GM23338 (cell line): ENCODE data around the gene MTCL1. TPM values are rescaled to one million over a fixed set of nuclear protein-coding genes. Genes with fewer than 3 reads are reported as not detected.

ENCODE experiments used
- ATAC-seq: fragments of 200-7000 bp; cut with Tn5 transposase; 3 replicates; pipeline ENCODE4 v1.9.1; 2020
- DNase-seq: peaks from one replicate; pipeline ENCODE4 v3.0.0-alpha.2; 2015; ENCODE audit warnings: low spot score
- H2AFZ ChIP-seq: fragments of 200-600 bp; sonication (generic); 2 replicates; pipeline ENCODE4 v1.8.0; 2016; ENCODE audit warnings: antibody characterized with exemption, mild to moderate bottlenecking, moderate library complexity
- H3F3A ChIP-seq: fragments of 200-600 bp; sonication (generic); replicated peaks from 2 replicates; pipeline ENCODE4 v1.8.0; 2017; ENCODE audit warnings: antibody characterized with exemption, mixed run types, low read depth
- H3K27ac ChIP-seq: fragments of 200-600 bp; sonication (generic); 2 replicates; pipeline ENCODE4 v1.6.1; 2016; ENCODE audit warnings: low read depth
- H3K27me3 ChIP-seq: fragments of 200-600 bp; sonication (generic); 2 replicates; pipeline ENCODE4 v1.8.0; 2016; ENCODE audit warnings: mild to moderate bottlenecking, mixed run types, moderate library complexity; ENCODE audit not compliant: insufficient read depth
- H3K36me3 ChIP-seq: fragments of 200-600 bp; sonication (generic); 2 replicates; pipeline ENCODE4 v1.8.0; 2016; ENCODE audit warnings: mild to moderate bottlenecking; ENCODE audit not compliant: insufficient read depth
- H3K4me1 ChIP-seq: fragments of 200-600 bp; sonication (generic); 2 replicates; pipeline ENCODE4 v1.8.0; 2016; ENCODE audit warnings: mild to moderate bottlenecking, moderate library complexity; ENCODE audit not compliant: insufficient read depth
- H3K4me2 ChIP-seq: fragments of 200-600 bp; sonication (generic); 2 replicates; pipeline ENCODE4 v1.7.1; 2017; ENCODE audit warnings: mixed run types
- H3K4me3 ChIP-seq: fragments of 200-600 bp; sonication (generic); 2 replicates; pipeline ENCODE4 v1.6.1; 2016; ENCODE audit warnings: mixed run types
- H3K79me2 ChIP-seq: fragments of 200-600 bp; sonication (generic); replicated peaks from 2 replicates; pipeline ENCODE4 v1.8.0; 2017; ENCODE audit warnings: mild to moderate bottlenecking; ENCODE audit not compliant: insufficient read depth
- H3K9me2 ChIP-seq: fragments of 200-600 bp; sonication (generic); 2 replicates; pipeline ENCODE4 v1.8.0; 2017; ENCODE audit not compliant: insufficient read depth
- H4K20me1 ChIP-seq: fragments of 200-600 bp; sonication (generic); replicated peaks from 2 replicates; pipeline ENCODE4 v1.8.0; 2017; ENCODE audit warnings: mild to moderate bottlenecking; ENCODE audit not compliant: insufficient read depth
- H3K27ac Mint-ChIP-seq: 2 replicates; pipeline ENCODE4 v1.8.0; 2020; ENCODE audit warnings: inconsistent platforms, mild to moderate bottlenecking, moderate library complexity, mixed read lengths
- H3K27me3 Mint-ChIP-seq: 3 replicates; pipeline ENCODE4 v1.8.0; 2022; ENCODE audit warnings: low read depth, mild to moderate bottlenecking, moderate library complexity, mixed read lengths, inconsistent platforms; ENCODE audit not compliant: insufficient read depth, poor library complexity
- H3K36me3 Mint-ChIP-seq: 3 replicates; pipeline ENCODE4 v1.8.0; 2021; ENCODE audit warnings: low read depth, mild to moderate bottlenecking, inconsistent platforms, moderate library complexity, mixed read lengths
- H3K4me1 Mint-ChIP-seq: 3 replicates; pipeline ENCODE4 v1.8.0; 2020; ENCODE audit warnings: mild to moderate bottlenecking, inconsistent platforms, mixed read lengths
- H3K4me3 Mint-ChIP-seq: 3 replicates; pipeline ENCODE4 v1.8.0; 2021; ENCODE audit warnings: moderate library complexity, mild to moderate bottlenecking, inconsistent platforms, mixed read lengths
- H3K9me3 Mint-ChIP-seq: 3 replicates; pipeline ENCODE4 v1.8.0; 2020; ENCODE audit warnings: moderate library complexity, mild to moderate bottlenecking, inconsistent platforms, mixed read lengths
- CREB1 ChIP-seq: fragments of 250-450 bp; sonication (Bioruptor Pico); IDR thresholded peaks from 2 replicates; pipeline ENCODE4 v1.5.0; 2020; ENCODE audit warnings: low read depth, mild to moderate bottlenecking, moderate library complexity
- CTCF ChIP-seq, 2 experiments: fragments of 200-600 bp in 1 of 2; sonication (generic) in 1 of 2; conservative IDR thresholded peaks; 2 replicates each; pipeline versions ENCODE4 v1.5.1 to v1.6.1; 2016 to 2017; ENCODE audit warnings: antibody characterized with exemption in 2 of 2, low read depth in 2 of 2, mild to moderate bottlenecking in 2 of 2, moderate library complexity in 1 of 2
- ETS1 ChIP-seq: IDR thresholded peaks from 2 replicates; pipeline ENCODE4 v1.6.1; 2016; ENCODE audit warnings: antibody characterized with exemption
- EZH2 ChIP-seq: fragments of 200-600 bp; sonication (generic); IDR thresholded peaks from one replicate; pipeline ENCODE4 v1.8.0; 2017; ENCODE audit warnings: antibody characterized with exemption, mild to moderate bottlenecking, low read depth; ENCODE audit not compliant: unreplicated experiment
- EZH2phosphoT487 ChIP-seq: fragments of 200-600 bp; sonication (generic); IDR thresholded peaks from one replicate; pipeline ENCODE4 v1.8.1; 2018; ENCODE audit warnings: antibody characterized with exemption; ENCODE audit not compliant: unreplicated experiment
- JUNB ChIP-seq: IDR thresholded peaks from one replicate; pipeline ENCODE4 v1.6.1; 2016; ENCODE audit warnings: antibody characterized with exemption; ENCODE audit not compliant: unreplicated experiment
- NANOG ChIP-seq: IDR thresholded peaks from 2 replicates; pipeline ENCODE4 v1.6.1; 2016; ENCODE audit warnings: antibody characterized with exemption, borderline replicate concordance
- POLR2AphosphoS5 ChIP-seq: IDR thresholded peaks from 2 replicates; pipeline ENCODE4 v1.6.1; 2016; ENCODE audit warnings: antibody characterized with exemption, low read depth
- REST ChIP-seq: IDR thresholded peaks from one replicate; pipeline ENCODE4 v1.6.1; 2018; ENCODE audit warnings: antibody characterized with exemption; ENCODE audit not compliant: unreplicated experiment
- STAT1 ChIP-seq: IDR thresholded peaks from one replicate; pipeline ENCODE4 v1.6.1; 2016; ENCODE audit warnings: antibody characterized with exemption; ENCODE audit not compliant: unreplicated experiment
- ZNF114 ChIP-seq: fragments of 250-450 bp; sonication (Bioruptor Pico); IDR thresholded peaks from 2 replicates; pipeline ENCODE4 v1.5.0; 2020; ENCODE audit warnings: mild to moderate bottlenecking, moderate library complexity
- ZNF331 ChIP-seq: fragments of 250-450 bp; sonication (Bioruptor Pico); IDR thresholded peaks from 2 replicates; pipeline ENCODE4 v1.5.0; 2020; ENCODE audit warnings: low read depth, mild to moderate bottlenecking, moderate library complexity
- ZNF462 ChIP-seq: fragments of 250-450 bp; sonication (Bioruptor Pico); IDR thresholded peaks from 2 replicates; pipeline ENCODE4 v1.5.0; 2020; ENCODE audit warnings: mild to moderate bottlenecking, moderate library complexity
- polyA plus RNA-seq: library from polyadenylated mRNA; unstranded; fragments of >200 nt; fragmentation: Nextera tagmentation; extraction: Ambion mirVana; gene quantifications from 2 replicates; pipeline ENCODE4 v1.2.1, GENCODE V29; 2016
- total RNA-seq: library from RNA; depleted of rRNA; stranded (reverse); fragments of >200 nt; shearing (Covaris generic); gene quantifications from 2 replicates; pipeline ENCODE4 v1.2.3, GENCODE V29; 2014

Gene MTCL1
- total and polyA plus RNA-seq, 2 experiments from 2014 or later = 14.4 to 45.0 TPM

- no peak overlapping the region for H3K27ac Mint-ChIP-seq
- peaks cover 29% of the 10 kb centered on the region for H3K9me3 Mint-ChIP-seq
- Histone ChIP-seq H3K36me3 (peaks cover 7% of the 10 kb centered on the region; the same call in 1 of the 2 replicates), H3K27ac (no peak overlapping the region), H3K27me3 (no peaks in the 10 kb centered on the region), H3K9me2 (no peaks in the 10 kb centered on the region), H4K20me1 (no peaks in the 10 kb centered on the region), H3K79me2 (no peaks in the 10 kb centered on the region), H3K4me2 (no peak overlapping the region), H3K4me1 (no peaks in the 10 kb centered on the region), H2AFZ (no peak overlapping the region), H3F3A (no peaks in the 10 kb centered on the region), H3K4me3 (no peak overlapping the region)
- DNase-seq = no peak
- no peak for TF ChIP-seq CREB1 (CRISPR knock-in tag)
- no peak for TF ChIP-seq STAT1
- TF ChIP-seq EZH2phosphoT487 = no peak
- TF ChIP-seq POLR2AphosphoS5 = no peak
- TF ChIP-seq EZH2 = no peak
- TF ChIP-seq ZNF462 (CRISPR knock-in tag) = no peak
- TF ChIP-seq CTCF (conservative IDR thresholded peaks at IDR 0.05; ENCODE audit: low read depth in 2 of 2) = no peak
- TF ChIP-seq ETS1 = no peak
- TF ChIP-seq REST = no peak
- no peak for TF ChIP-seq ZNF331 (CRISPR knock-in tag)
- no peak for TF ChIP-seq JUNB
- TF ChIP-seq ZNF114 (CRISPR knock-in tag) = no peak
- TF ChIP-seq NANOG = no peak
- peaks cover 7% of the 10 kb centered on the region for H3K4me1 Mint-ChIP-seq
- ATAC-seq = no peak
- peaks cover 3% of the 10 kb centered on the region for H3K27me3 Mint-ChIP-seq
- H3K36me3 Mint-ChIP-seq = peaks cover 39% of the 10 kb centered on the region
- H3K4me3 Mint-ChIP-seq = no peak overlapping the region
Observed at GRCh38 chr18:8834881-8835280, 129.5 kb downstream of the MTCL1 start.
